Measurements from ENCODE around the gene MTERF1.

DNA sequence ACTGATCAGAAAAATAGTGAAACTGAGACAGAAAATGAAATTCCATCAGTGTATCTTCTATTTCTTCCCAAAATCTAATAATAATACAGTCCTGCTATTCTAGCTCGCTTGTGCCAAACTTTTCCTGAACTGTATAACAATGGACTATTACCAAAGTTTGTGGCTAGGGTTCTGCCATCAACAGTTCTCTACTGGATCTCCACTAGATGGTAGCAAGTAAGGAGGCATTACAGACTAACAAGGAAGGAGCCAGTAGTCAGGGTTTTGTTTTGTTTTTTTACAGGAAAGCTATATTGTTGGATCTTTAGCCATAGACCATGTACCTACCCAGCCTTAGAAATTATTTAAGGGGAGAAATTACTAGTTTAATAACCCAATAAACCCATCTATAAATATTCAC, 10.8 kb downstream of the MTERF1 start:
- TF ChIP-seq, protein P1, sequence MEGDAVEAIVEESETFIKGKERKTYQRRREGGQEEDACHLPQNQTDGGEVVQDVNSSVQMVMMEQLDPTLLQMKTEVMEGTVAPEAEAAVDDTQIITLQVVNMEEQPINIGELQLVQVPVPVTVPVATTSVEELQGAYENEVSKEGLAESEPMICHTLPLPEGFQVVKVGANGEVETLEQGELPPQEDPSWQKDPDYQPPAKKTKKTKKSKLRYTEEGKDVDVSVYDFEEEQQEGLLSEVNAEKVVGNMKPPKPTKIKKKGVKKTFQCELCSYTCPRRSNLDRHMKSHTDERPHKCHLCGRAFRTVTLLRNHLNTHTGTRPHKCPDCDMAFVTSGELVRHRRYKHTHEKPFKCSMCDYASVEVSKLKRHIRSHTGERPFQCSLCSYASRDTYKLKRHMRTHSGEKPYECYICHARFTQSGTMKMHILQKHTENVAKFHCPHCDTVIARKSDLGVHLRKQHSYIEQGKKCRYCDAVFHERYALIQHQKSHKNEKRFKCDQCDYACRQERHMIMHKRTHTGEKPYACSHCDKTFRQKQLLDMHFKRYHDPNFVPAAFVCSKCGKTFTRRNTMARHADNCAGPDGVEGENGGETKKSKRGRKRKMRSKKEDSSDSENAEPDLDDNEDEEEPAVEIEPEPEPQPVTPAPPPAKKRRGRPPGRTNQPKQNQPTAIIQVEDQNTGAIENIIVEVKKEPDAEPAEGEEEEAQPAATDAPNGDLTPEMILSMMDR (IDR thresholded peaks at IDR 0.05) = no peak; the same call in 1 of the 2 replicates
- TF ChIP-seq POLR2AphosphoS5 (IDR thresholded peaks at IDR 0.05; ENCODE audit: low read depth, low read length) (no peak), TCF7L2 (IDR thresholded peaks at IDR 0.05; ENCODE audit: low read depth, low read length) (no peak), SIN3A (IDR thresholded peaks at IDR 0.05; ENCODE audit: borderline replicate concordance, insufficient read depth, low read depth, low read length) (no peak)
- TF ChIP-seq, protein P2, sequence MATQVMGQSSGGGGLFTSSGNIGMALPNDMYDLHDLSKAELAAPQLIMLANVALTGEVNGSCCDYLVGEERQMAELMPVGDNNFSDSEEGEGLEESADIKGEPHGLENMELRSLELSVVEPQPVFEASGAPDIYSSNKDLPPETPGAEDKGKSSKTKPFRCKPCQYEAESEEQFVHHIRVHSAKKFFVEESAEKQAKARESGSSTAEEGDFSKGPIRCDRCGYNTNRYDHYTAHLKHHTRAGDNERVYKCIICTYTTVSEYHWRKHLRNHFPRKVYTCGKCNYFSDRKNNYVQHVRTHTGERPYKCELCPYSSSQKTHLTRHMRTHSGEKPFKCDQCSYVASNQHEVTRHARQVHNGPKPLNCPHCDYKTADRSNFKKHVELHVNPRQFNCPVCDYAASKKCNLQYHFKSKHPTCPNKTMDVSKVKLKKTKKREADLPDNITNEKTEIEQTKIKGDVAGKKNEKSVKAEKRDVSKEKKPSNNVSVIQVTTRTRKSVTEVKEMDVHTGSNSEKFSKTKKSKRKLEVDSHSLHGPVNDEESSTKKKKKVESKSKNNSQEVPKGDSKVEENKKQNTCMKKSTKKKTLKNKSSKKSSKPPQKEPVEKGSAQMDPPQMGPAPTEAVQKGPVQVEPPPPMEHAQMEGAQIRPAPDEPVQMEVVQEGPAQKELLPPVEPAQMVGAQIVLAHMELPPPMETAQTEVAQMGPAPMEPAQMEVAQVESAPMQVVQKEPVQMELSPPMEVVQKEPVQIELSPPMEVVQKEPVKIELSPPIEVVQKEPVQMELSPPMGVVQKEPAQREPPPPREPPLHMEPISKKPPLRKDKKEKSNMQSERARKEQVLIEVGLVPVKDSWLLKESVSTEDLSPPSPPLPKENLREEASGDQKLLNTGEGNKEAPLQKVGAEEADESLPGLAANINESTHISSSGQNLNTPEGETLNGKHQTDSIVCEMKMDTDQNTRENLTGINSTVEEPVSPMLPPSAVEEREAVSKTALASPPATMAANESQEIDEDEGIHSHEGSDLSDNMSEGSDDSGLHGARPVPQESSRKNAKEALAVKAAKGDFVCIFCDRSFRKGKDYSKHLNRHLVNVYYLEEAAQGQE (IDR thresholded peaks at IDR 0.05; ENCODE audit: insufficient read depth in 1 of 2, low read depth in 2 of 2, low read length in 1 of 2) = no peak
